ENCODE measurements around the gene RAP1B.

DNA sequence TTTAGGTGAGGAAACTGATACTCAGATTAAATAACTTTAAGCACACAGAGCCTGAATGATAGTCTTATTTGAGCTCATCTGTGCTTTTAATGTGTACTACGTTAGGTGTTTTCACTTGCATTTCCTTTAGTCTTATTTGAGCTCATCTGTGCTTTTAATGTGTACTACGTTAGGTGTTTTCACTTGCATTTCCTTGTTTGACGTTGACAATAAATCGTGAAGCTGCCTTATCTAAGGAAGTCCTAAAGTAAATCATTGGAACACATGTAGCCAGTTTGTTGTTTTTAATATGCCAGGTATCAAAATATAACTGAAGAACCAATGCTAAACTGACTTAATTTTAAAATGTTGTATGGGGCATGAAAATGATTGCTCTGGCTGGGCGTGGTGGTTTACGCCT lies 2.0 kb downstream of the RAP1B start:
- no peak for TF ChIP-seq EZH2phosphoT487 (IDR thresholded peaks at IDR 0.05; ENCODE audit: insufficient read depth, low read depth)
- TF ChIP-seq EZH2 (IDR thresholded peaks at IDR 0.05; ENCODE audit: insufficient read depth, poor library complexity, severe bottlenecking): no peak
